ENCODE measurements around the gene NELL2. TPM values are rescaled to one million over a fixed set of nuclear protein-coding genes. Genes with fewer than 3 reads are reported as not detected.

The NELL2 gene
- total RNA-seq, 1 donor = 0.86 TPM

GRCh38 chr12:44780221-44780790 is 95.8 kb downstream of the NELL2 start:
- no peak for DNase-seq (ENCODE audit: low read depth)
- no peak for TF ChIP-seq CTCF (IDR thresholded peaks at IDR 0.05; ENCODE audit: insufficient read depth, low read depth, low read length)
- no peak overlapping the region for H3K4me3 ChIP-seq (ENCODE audit: low read depth, low read length)

GRCh38 chr12:44779766-44780165 is 96.3 kb downstream of the NELL2 start:
- TF ChIP-seq CTCF (IDR thresholded peaks at IDR 0.05; ENCODE audit: insufficient read depth, low read depth, low read length) = no peak
- no peak overlapping the region for H3K4me3 ChIP-seq (ENCODE audit: low read depth, low read length)
- DNase-seq (ENCODE audit: low read depth) = no peak

- DNase-seq (ENCODE audit: low read depth) = no peak
- H3K4me3 ChIP-seq (ENCODE audit: low read depth, low read length) = no peak overlapping the region
- TF ChIP-seq CTCF (IDR thresholded peaks at IDR 0.05; ENCODE audit: insufficient read depth, low read depth, low read length) = no peak
These were observed 97.3 kb downstream of the NELL2 start for GRCh38 chr12:44778863-44779262.

- H3K4me3 ChIP-seq (ENCODE audit: low read depth, low read length) = no peak overlapping the region
- DNase-seq (ENCODE audit: low read depth) = no peak
- TF ChIP-seq CTCF (IDR thresholded peaks at IDR 0.05; ENCODE audit: insufficient read depth, low read depth, low read length) = no peak
These were observed 99.1 kb downstream of the NELL2 start for GRCh38 chr12:44777044-44777443.

- no peak overlapping the region for H3K4me3 ChIP-seq (ENCODE audit: low read depth, low read length)
- DNase-seq (ENCODE audit: low read depth) = no peak
- TF ChIP-seq CTCF (IDR thresholded peaks at IDR 0.05; ENCODE audit: insufficient read depth, low read depth, low read length) = no peak
These were observed 100.2 kb downstream of the NELL2 start for GRCh38 chr12:44775901-44776300.

GRCh38 chr12:44774815-44775411 is 101.2 kb downstream of the NELL2 start:
- no peak for DNase-seq (ENCODE audit: low read depth)
- TF ChIP-seq CTCF (IDR thresholded peaks at IDR 0.05; ENCODE audit: insufficient read depth, low read depth, low read length) = peak; percentile 55
- no peak overlapping the region for H3K4me3 ChIP-seq (ENCODE audit: low read depth, low read length)

All from fibroblast of villous mesenchyme (primary cell).